KBM-7 (cell line): Measurements from ENCODE around the gene TF.

Experiments
- DNase-seq: peaks from one replicate; pipeline ENCODE4 v3.0.0-alpha.2; 2015
- in situ Hi-C: fragments of 300-500 bp; cut with MboI; formaldehyde crosslinking; loops from 2 replicates; pipeline ENCODE4 v1.14.3; 2020; ENCODE audit warnings: low sequenced_read_pairs, low pct_unique_long_range_greater_than_20kb, mixed read lengths

The TF gene

GRCh38 chr3:133841196-133841595, 95.0 kb downstream of the TF start:
- in situ Hi-C loops = no loop called here

DNA sequence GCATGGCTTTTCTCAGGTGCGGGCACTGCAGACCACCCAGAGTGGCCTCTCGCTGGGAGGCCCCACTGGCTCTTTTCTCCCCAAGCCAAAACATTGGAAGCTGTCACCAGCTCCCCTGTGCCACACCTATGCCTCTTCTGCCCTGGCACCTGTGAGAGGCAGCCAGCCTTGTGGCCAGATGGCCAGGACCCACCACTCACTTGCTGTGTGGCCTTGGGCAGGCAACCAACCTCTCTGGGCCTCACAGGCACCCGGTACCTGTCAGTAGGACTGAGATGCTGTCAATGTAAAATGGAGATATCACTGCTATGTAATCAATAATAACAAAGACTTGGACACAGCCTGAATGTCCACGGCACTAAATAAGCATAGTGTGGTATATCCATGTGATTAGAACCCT, 96.0 kb downstream of the TF start:
- no peak for DNase-seq
- in situ Hi-C loops = no loop called here

More at GRCh38 chr3:133841196-133841595, 95.0 kb downstream of the TF start:
- DNase-seq = no peak

DNA sequence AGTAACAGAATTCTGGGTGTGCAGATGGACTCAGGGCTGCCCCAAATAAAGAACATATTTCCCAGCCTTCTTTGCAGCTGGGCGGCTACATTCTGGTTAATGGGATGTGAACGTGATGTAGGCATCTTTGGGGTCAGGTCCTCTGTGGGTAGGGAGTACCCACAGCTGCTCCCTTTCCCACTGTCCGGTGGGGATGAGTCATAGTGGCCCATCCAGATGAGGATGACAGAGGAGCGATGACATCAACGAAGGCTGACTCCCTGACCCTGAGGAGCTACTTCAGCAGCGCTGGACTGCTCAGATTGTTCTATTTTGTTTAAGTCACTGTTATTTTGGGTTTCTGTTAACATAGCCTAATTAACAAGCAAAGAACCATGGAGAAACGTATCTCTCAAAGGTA, 97.4 kb downstream of the TF start:
- in situ Hi-C loops = no loop called here
- DNase-seq = no peak

- in situ Hi-C loops = no loop called here
- no peak for DNase-seq
Observed at GRCh38 chr3:133845127-133845526, 98.9 kb downstream of the TF start.
